Parietal lobe (tissue), 1 donor: ENCODE results near the gene CARD18. TPM values are rescaled to one million over a fixed set of nuclear protein-coding genes. Genes with fewer than 3 reads are reported as not detected.

Experiments used
- total RNA-seq: library from RNA; depleted of rRNA; stranded (reverse); fragments of >200 nt; gene quantifications from one replicate; pipeline ENCODE4 v1.2.3, GENCODE V29; 2014

CARD18 gene, protein sequence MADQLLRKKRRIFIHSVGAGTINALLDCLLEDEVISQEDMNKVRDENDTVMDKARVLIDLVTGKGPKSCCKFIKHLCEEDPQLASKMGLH
- not detected for total RNA-seq

DNA sequence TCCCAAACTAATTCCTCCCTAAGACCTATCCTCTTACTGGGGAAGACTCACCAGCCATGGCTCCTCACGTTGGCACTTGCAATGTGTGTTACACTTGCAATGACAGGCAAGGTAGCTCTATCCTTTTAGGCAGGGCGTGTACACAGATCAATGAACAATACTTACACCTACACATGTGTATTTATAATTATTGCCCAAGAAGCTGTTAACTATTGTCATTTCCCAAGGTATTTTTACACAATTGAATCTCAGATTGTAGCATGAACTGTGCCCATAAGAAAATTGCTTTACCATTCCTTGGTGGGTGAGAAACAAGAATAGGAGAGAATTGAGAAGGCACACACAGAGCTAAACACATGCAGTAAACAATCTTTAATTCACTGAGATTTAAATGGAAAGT is at the start of gene CARD18:
TSS of gene CARD18 (minus strand) at position 101 of the 400 bp plus-strand sequence. CDS start at position 58, 43 bp downstream.

Other genes starting within 250 kb of the CARD18 start
- gene CASP12, start 241.3 kb downstream of the CARD18 start, total RNA-seq = not detected
- 1.9 TPM for gene CASP4, start 171.2 kb downstream of the CARD18 start, total RNA-seq
- not detected for gene CASP5, start 116.6 kb downstream of the CARD18 start, total RNA-seq
- gene CASP1, start 104.6 kb downstream of the CARD18 start, total RNA-seq = 4.4 TPM
- gene CARD16, start 94.4 kb downstream of the CARD18 start, total RNA-seq = not detected